Large intestine (tissue), 3 donors: ENCODE measurements around the gene BIN1. TPM values are rescaled to one million over a fixed set of nuclear protein-coding genes. Genes with fewer than 3 reads are reported as not detected.
A peak's percentile ranks its signal among the peaks of the same experiment; 100 is the strongest.
"Not testable (repeated sequence)": the region's sequence is repeated elsewhere in the genome, so short reads cannot be mapped to it uniquely, and the experiment has no call there.

Experiments
- DNase-seq, 2 donors: peaks; one replicate each; pipeline versions ENCODE4 v3.0.0 to v3.0.0-alpha.2; 2013
- H3K27ac ChIP-seq: one replicate; pipeline ENCODE4 v1.5.1; 2013; ENCODE audit warnings: low read length
- H3K27me3 ChIP-seq: 2 replicates; pipeline ENCODE4 v1.6.1; 2013; ENCODE audit warnings: low read length; ENCODE audit not compliant: control insufficient read depth, insufficient read depth
- H3K36me3 ChIP-seq: 2 replicates; pipeline ENCODE4 v1.6.1; 2013; ENCODE audit warnings: low read length; ENCODE audit not compliant: control insufficient read depth, insufficient read depth
- H3K4me1 ChIP-seq: one replicate; pipeline ENCODE4 v1.6.1; 2013; ENCODE audit warnings: low read length; ENCODE audit not compliant: control insufficient read depth, insufficient read depth
- H3K4me3 ChIP-seq: one replicate; pipeline ENCODE4 v1.5.1; 2013; ENCODE audit warnings: low read length
- H3K9me3 ChIP-seq: one replicate; pipeline ENCODE4 v1.6.1; 2013; ENCODE audit warnings: mild to moderate bottlenecking, low read depth, low read length, moderate library complexity; ENCODE audit not compliant: control insufficient read depth
- WGBS: methylation state at CpG from one replicate; pipeline ENCODE4 v1.1.5; 2013; ENCODE audit warnings: low lambda C conversion rate; ENCODE audit not compliant: insufficient coverage; 5-methylcytosine and 5-hydroxymethylcytosine counted together
- polyA plus RNA-seq: library from polyadenylated mRNA; unstranded; fragments of 120-200 nt; gene quantifications from one replicate; pipeline ENCODE4 v1.2.1, GENCODE V29; 2013

The BIN1 gene
- polyA plus RNA-seq, 1 donor = 50.0 TPM

- no peaks in the 10 kb centered on the region for H3K27me3 ChIP-seq
- no peaks in the 10 kb centered on the region for H3K36me3 ChIP-seq
- DNase-seq = no peak
- WGBS = no CpG with 5 or more reads among the region's 1 CpG
- H3K4me1 ChIP-seq = peaks cover 4% of the 10 kb centered on the region
- no peaks in the 10 kb centered on the region for H3K9me3 ChIP-seq
- no peak overlapping the region for H3K4me3 ChIP-seq
- H3K27ac ChIP-seq = no peak overlapping the region
Observed at GRCh38 chr2:127121353-127121752, 14.4 kb upstream of the BIN1 start.

- H3K36me3 ChIP-seq, H3K9me3 ChIP-seq, DNase-seq: not testable (repeated sequence)
Observed at GRCh38 chr2:127120408-127120807, 13.5 kb upstream of the BIN1 start.

GRCh38 chr2:127118467-127118866 lies 11.5 kb upstream of the BIN1 start:
- Histone ChIP-seq H3K9me3 (no peaks in the 10 kb centered on the region), H3K36me3 (no peaks in the 10 kb centered on the region), H3K27ac (no peak overlapping the region), H3K27me3 (no peaks in the 10 kb centered on the region), H3K4me3 (no peak overlapping the region), H3K4me1 (peaks cover 17% of the 10 kb centered on the region)
- no peak for DNase-seq
- no CpG with 5 or more reads among the region's 6 CpGs for WGBS

More at GRCh38 chr2:127120408-127120807, 13.5 kb upstream of the BIN1 start:
- peaks cover 11% of the 10 kb centered on the region for H3K4me1 ChIP-seq
- WGBS = no CpG with 5 or more reads among the region's 20 CpGs
- H3K27me3 ChIP-seq, H3K27ac ChIP-seq, H3K4me3 ChIP-seq: not testable (repeated sequence)

GRCh38 chr2:127118038-127118437 lies 11.1 kb upstream of the BIN1 start:
- 83% methylated on average over 1 of the region's 5 CpGs for WGBS
- Histone ChIP-seq H3K27me3 (no peaks in the 10 kb centered on the region), H3K9me3 (no peaks in the 10 kb centered on the region), H3K4me3 (no peak overlapping the region), H3K4me1 (peaks cover 17% of the 10 kb centered on the region), H3K27ac (no peak overlapping the region), H3K36me3 (no peaks in the 10 kb centered on the region)
- DNase-seq = no peak

- H3K9me3 ChIP-seq = no peaks in the 10 kb centered on the region
Observed at GRCh38 chr2:127117603-127118002, 10.6 kb upstream of the BIN1 start.

GRCh38 chr2:127115471-127116199 lies 8.7 kb upstream of the BIN1 start:
- Histone ChIP-seq H3K4me1 (peaks cover 17% of the 10 kb centered on the region), H3K9me3 (no peaks in the 10 kb centered on the region), H3K27ac (peak overlapping the region; percentile 57), H3K36me3 (no peaks in the 10 kb centered on the region), H3K27me3 (no peaks in the 10 kb centered on the region), H3K4me3 (no peak overlapping the region)
- 57% methylated on average over 1 of the region's 11 CpGs for WGBS
- DNase-seq = peak; percentile 36 to 78

More at GRCh38 chr2:127117603-127118002, 10.6 kb upstream of the BIN1 start:
- Histone ChIP-seq H3K36me3 (no peaks in the 10 kb centered on the region), H3K4me1 (peaks cover 17% of the 10 kb centered on the region), H3K27ac (no peak overlapping the region), H3K27me3 (no peaks in the 10 kb centered on the region), H3K4me3 (no peak overlapping the region)
- no CpG with 5 or more reads among the region's 9 CpGs for WGBS
- no peak for DNase-seq

DNA sequence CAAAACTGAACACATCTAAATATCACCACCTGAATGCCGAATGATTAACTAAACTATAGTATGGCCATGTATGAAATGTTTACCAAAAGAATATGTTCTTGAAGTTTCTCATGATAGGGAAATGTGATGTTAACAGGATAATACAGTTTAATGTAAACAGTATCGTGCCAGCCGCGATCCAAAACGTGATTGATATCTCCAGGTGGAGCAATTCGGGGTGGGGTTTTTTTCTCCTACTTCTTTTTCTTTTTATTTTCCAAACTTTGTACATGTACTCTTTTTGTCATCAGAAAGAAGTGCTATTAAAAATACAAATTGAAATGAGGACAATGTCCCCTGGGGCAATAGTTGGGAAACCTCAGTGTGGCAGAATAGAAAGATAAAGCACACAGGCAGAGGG lies 4.0 kb upstream of the BIN1 start:
- DNase-seq = no peak
- Histone ChIP-seq H3K4me1 (peaks cover 19% of the 10 kb centered on the region), H3K4me3 (no peak overlapping the region), H3K36me3 (no peaks in the 10 kb centered on the region), H3K27me3 (no peaks in the 10 kb centered on the region), H3K27ac (no peak overlapping the region), H3K9me3 (no peaks in the 10 kb centered on the region)
- WGBS = 57% methylated on average over 1 of the region's 6 CpGs

DNA sequence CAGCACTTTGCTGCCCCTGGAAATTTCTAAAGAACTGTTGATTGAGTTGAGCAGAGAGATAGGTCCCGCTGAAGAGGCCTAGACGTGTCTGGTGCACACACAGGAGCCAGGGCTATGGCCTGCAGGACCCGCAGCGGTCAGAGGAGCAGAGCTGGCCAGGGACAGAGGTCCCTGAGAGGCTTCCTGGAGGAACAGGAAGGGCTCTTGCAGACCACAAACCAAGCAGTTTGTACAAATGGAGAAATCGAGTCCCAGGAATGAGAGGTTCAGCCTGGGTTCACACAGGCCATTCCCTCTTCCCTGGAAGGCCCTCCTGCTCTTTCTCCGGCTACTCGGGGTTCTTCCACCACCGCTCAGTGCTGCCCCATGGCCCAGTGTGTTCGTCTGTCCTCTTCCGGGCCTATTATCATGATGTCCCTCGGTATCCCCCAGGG lies 1.2 kb upstream of the BIN1 start:
- peak overlapping the region; percentile 79 for H3K27ac ChIP-seq
- no peaks in the 10 kb centered on the region for H3K36me3 ChIP-seq
- H3K27me3 ChIP-seq = no peaks in the 10 kb centered on the region
- DNase-seq = no peak
- H3K9me3 ChIP-seq = peaks cover 2% of the 10 kb centered on the region
- WGBS = no CpG with 5 or more reads among the region's 11 CpGs
- H3K4me1 ChIP-seq = peaks cover 30% of the 10 kb centered on the region
- peak overlapping the region; percentile 97 for H3K4me3 ChIP-seq

DNA sequence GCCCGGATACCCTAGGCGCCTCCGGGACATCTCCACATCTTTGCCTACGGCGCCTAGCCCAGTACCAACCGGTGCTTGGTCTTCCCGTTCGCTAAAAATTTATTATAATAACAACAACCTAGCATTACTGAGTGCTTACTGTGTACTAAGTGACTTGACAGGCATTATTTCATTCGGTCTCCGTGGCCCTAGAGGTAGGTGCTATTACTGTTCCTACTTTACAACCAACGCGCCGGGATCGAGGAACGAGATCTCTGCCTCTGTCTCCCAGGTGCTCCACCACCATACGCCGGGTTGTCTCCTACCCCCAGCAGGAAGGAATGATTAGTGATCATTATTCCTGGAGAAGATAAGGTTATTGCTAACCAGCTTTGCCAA lies 657 bp upstream of the BIN1 start:
- Histone ChIP-seq H3K4me3 (peak overlapping the region; percentile 97), H3K36me3 (no peaks in the 10 kb centered on the region), H3K27me3 (no peaks in the 10 kb centered on the region), H3K9me3 (peaks cover 2% of the 10 kb centered on the region), H3K27ac (peak overlapping the region; percentile 79), H3K4me1 (peaks cover 35% of the 10 kb centered on the region)
- no peak for DNase-seq
- WGBS = no CpG with 5 or more reads among the region's 17 CpGs

- Histone ChIP-seq H3K4me3 (peak overlapping the region; percentile 97), H3K27me3 (no peaks in the 10 kb centered on the region), H3K36me3 (no peaks in the 10 kb centered on the region), H3K27ac (peak overlapping the region; percentile 79), H3K9me3 (peaks cover 2% of the 10 kb centered on the region), H3K4me1 (peaks cover 45% of the 10 kb centered on the region)
- no CpG with 5 or more reads among the region's 45 CpGs for WGBS
- no peak for DNase-seq
Observed at GRCh38 chr2:127106457-127106990, 430 bp downstream of the BIN1 start.
